Stomach (tissue), 4 donors: ENCODE measurements around the gene RING1.

Source experiments
- CTCF ChIP-seq, 7 experiments: fragments of 450-650 bp in 4 of 7; fragments of 200-600 bp in 3 of 7; sonication (generic) in 3 of 7; IDR thresholded peaks; one replicate each; pipeline ENCODE4 v1.5.1; 2016 to 2019; ENCODE audit warnings: antibody characterized with exemption in 7 of 7, control low read depth in 2 of 7, mild to moderate bottlenecking in 1 of 7
- EP300 ChIP-seq: sonication (generic); formaldehyde crosslinking; IDR thresholded peaks from one replicate; pipeline ENCODE4 v1.6.1; 2017; ENCODE audit warnings: antibody characterized with exemption
- POLR2A ChIP-seq, 4 donors: fragments of 450-650 bp; IDR thresholded peaks; one replicate each; pipeline ENCODE4 v1.6.1; 2016; ENCODE audit warnings: antibody characterized with exemption in 4 of 4, control low read depth in 2 of 4, mild to moderate bottlenecking in 1 of 4, moderate library complexity in 1 of 4
- POLR2AphosphoS5 ChIP-seq, 3 donors: sonication (generic); formaldehyde crosslinking; IDR thresholded peaks; one replicate each; pipeline ENCODE4 v1.6.1; 2016; ENCODE audit warnings: antibody characterized with exemption in 3 of 3

GRCh38 chr6:33192671-33193602 lies 15.4 kb upstream of the RING1 start:
- TF ChIP-seq CTCF (IDR thresholded peaks at IDR 0.05) (no peak), POLR2A (IDR thresholded peaks at IDR 0.05) (no peak), POLR2AphosphoS5 (IDR thresholded peaks at IDR 0.05) (no peak), EP300 (no peak)
